HG03342 (cell line): Measurements from ENCODE around the gene HBP1.
"Not testable (repeated sequence)": the region's sequence is repeated elsewhere in the genome, so short reads cannot be mapped to it uniquely, and the experiment has no call there.

Source experiments
- ATAC-seq: cut with Tn5 transposase; IDR thresholded peaks from one replicate; pipeline ENCODE4 v1.9.1; 2021; ENCODE audit warnings: mild to moderate bottlenecking, moderate library complexity; ENCODE audit not compliant: unreplicated experiment

HBP1 gene

GRCh38 chr7:107220806-107221205 is 52.0 kb downstream of the HBP1 start:
- not testable (repeated sequence) for ATAC-seq

DNA sequence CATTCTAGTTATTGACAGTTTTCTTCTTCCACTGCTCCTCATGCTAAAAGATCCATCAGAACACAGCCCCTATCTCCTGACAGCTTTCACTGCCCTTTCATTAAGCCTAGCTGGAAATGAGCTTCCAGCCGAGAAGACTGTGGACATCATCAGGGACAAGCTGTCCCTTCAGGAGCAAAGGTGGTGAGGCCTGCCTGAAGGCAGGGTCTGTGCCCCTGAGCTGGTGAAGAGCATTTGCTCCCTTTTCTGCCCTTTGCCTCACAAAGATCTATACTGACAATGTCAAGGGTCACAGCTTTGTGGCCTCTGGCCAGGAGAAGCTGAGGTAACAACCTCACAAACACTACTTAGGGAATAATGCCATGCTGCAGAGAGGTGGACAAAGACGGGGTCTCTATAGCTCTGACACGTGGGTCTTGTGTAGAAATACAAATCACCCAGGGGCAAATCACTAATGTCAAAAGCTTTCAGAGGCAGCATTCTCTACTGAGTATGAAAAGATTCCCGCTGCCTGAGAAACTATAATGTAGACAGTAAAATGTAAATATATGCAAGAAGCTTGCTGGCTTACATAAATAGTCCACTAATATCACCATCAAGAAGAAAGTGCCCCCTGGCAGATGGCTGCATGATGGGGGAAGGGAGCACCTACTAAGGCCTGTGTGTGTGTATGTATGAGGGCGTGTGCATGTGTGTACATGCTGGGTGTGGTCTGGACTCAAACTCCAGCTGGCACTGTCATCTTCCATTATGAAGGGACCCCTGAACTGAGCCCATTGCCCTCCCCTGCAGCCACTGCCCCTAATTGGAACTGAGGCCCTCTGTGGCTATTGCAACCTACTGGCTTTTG is 55.8 kb downstream of the HBP1 start:
- no peak for ATAC-seq

- no peak for ATAC-seq
These were observed 59.5 kb downstream of the HBP1 start for GRCh38 chr7:107228291-107228690.

DNA sequence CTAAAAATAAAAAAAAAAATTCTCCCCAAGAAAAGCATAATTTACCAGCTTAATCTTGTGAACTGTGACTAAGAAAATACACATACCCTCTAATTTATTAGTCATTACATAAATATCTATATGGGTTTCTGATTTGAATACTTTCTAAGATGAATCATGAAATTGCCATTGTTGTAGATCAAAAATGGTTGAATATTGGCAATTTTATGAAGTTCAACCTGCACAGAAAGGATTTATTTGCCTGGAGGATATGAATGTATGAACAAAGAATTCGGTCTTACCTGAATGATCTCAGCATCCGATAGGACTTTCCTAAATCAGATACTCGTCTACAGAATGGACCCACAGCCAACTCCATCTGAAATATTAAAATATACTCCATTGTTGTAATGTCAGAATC is 61.5 kb downstream of the HBP1 start:
- no peak for ATAC-seq

- ATAC-seq, result no peak
These were observed 63.8 kb downstream of the HBP1 start for GRCh38 chr7:107232568-107233090.

- no peak for ATAC-seq
These were observed 64.4 kb downstream of the HBP1 start for GRCh38 chr7:107233174-107233573.

- no peak for ATAC-seq
These were observed 65.2 kb downstream of the HBP1 start for GRCh38 chr7:107233981-107234380.

- ATAC-seq, result no peak
These were observed 65.6 kb downstream of the HBP1 start for GRCh38 chr7:107234436-107234835.

DNA sequence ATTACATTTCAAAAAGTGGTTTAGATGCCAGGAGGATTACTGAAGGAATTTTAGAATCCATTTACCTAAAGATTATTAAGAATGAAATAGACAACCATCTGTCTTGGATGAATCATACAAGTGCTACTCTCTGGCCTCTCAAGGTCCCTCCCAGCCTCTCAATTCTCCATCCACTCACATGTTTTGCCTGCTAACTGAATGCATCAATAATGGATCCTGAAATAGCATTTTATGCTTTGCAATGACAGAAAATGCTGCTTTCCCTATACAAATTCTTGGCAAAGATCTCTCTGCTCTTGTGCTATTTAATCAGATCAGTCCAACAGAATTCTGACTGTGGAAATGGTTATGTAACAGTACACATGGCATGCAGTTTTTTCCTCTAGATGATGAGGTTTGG is 68.1 kb downstream of the HBP1 start:
- no peak for ATAC-seq

DNA sequence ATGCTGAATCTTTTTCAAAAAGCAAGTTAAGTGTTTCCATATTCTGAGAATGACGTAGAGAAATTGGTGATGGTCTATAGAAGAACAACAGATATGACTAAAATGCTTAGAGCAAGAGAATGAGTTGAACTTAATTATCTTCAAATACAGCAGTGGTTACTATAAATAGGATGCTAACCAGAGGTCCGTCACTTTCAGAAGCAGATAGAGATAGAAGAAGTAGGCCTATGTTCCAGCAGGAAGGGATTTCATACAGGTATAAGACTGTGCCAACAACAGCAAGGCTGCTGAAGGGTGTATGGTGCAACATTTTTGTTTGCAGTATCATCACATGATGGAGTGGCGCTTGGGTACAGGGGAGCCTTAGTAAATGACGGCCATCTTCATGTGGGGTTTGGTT is 68.6 kb downstream of the HBP1 start:
- no peak for ATAC-seq

DNA sequence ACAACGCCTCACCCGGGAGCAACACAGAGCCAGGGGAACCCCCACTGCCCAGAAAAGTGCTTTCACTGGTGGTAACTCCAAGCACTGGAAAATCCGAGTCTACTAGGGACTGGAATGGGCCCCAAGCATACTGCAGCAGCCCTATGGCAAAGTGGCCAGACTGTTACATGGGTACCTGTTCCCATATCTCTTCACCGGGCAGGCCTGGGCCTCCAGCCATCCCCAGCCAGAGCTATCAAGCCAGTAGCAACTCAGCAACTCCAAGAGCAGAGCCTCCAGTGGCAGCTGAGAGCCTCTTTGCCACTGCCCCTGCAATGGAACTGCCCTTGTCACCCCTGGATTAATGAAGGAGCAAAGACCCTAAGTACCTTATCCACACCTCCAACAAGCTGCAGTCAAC is 73.5 kb downstream of the HBP1 start:
- ATAC-seq, result no peak

- ATAC-seq, result no peak
These were observed 75.8 kb downstream of the HBP1 start for GRCh38 chr7:107244613-107245012.

- ATAC-seq, result not testable (repeated sequence)
These were observed 78.0 kb downstream of the HBP1 start for GRCh38 chr7:107246836-107247235.

DNA sequence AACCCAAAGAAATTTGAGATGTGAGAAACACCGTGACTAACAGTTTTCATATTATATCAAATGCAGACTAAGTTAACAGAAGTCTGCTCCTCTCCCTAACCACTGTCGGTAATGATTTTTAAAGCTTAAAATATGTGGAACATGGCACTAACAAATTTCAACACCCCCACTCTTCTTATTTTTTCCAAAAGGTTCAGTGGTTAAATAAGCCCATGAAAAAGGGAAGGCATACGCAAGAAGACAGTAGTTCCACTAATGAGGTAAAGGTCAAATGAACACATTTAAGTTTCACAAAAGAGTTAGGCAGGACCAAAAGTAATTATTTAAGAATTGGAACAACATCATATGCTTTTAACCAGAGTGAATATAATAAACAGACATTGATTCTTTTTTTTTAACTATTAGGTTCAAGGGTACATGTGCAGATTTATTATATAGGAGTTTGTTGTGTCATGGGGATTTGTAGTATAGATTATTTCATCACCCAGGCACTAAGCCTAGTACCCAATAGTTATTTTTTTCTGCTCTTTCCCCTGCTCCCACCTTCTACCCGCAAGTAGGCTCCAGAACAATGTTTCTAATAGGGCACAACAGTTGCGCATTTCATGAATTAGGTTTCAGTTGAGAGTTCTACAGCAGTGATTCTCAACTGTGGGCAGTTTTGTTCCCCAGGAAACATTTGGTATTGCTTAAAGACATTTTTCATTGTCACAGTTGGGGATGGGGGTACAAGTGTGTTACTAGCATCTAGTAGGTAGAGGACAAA is 79.9 kb downstream of the HBP1 start:
- no peak for ATAC-seq

DNA sequence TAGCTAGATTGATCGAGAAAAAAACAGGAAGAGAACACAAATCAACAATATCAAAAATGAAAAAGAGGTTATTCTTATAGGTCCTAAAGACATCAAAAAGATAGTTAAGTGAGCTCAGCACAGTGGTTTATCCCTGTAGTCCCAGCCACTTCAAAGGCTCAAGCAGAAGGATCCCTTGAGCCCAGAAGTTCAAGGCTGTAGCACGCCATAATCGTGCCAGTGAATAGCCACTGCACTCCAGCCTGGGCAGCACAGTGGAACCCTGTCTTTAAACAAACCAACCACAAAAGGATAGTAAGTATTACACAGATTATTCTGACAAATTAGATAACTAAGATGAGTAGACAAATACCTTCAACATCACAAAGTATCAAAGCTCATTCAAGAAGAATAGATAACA is 83.2 kb downstream of the HBP1 start:
- ATAC-seq, result no peak
